Chondrocyte (in vitro differentiated cells): ENCODE results near the gene TOP3B. TPM values are rescaled to one million over a fixed set of nuclear protein-coding genes. Genes with fewer than 3 reads are reported as not detected.

Experiments
- DNase-seq: peaks from one replicate; pipeline ENCODE4 v3.0.0; 2021; ENCODE audit warnings: mixed read lengths, low spot score
- H3K27ac Mint-ChIP-seq: one replicate; pipeline ENCODE4 v1.8.0; 2021; ENCODE audit warnings: mild to moderate bottlenecking, moderate library complexity, mixed read lengths; ENCODE audit not compliant: unreplicated experiment
- H3K27me3 Mint-ChIP-seq: 2 replicates; pipeline ENCODE4 v1.8.0; 2021; ENCODE audit warnings: low read depth, mixed read lengths
- H3K36me3 Mint-ChIP-seq: 2 replicates; pipeline ENCODE4 v1.8.0; 2021; ENCODE audit warnings: low read depth, mixed read lengths
- H3K4me1 Mint-ChIP-seq: 2 replicates; pipeline ENCODE4 v1.8.0; 2021; ENCODE audit warnings: low read depth, mild to moderate bottlenecking, mixed read lengths
- H3K4me3 Mint-ChIP-seq: one replicate; pipeline ENCODE4 v1.8.0; 2021; ENCODE audit warnings: mild to moderate bottlenecking, moderate library complexity, mixed read lengths; ENCODE audit not compliant: unreplicated experiment
- H3K9me3 Mint-ChIP-seq: 2 replicates; pipeline ENCODE4 v1.8.0; 2021; ENCODE audit warnings: low read depth, mixed read lengths
- total RNA-seq: library from RNA; stranded (reverse); gene quantifications from 3 replicates; pipeline ENCODE4 v1.2.1, GENCODE V29; 2021
- TF ChIP-seq, protein P1 (sequence below): fragments of 200-600 bp; sonication (generic); IDR thresholded peaks from 2 replicates; pipeline ENCODE4 v1.5.0; 2021; ENCODE audit warnings: antibody characterized with exemption, mild to moderate bottlenecking, moderate library complexity

TOP3B gene
- total RNA-seq, 1 donor from 2014 or later: 25.8 TPM

DNA sequence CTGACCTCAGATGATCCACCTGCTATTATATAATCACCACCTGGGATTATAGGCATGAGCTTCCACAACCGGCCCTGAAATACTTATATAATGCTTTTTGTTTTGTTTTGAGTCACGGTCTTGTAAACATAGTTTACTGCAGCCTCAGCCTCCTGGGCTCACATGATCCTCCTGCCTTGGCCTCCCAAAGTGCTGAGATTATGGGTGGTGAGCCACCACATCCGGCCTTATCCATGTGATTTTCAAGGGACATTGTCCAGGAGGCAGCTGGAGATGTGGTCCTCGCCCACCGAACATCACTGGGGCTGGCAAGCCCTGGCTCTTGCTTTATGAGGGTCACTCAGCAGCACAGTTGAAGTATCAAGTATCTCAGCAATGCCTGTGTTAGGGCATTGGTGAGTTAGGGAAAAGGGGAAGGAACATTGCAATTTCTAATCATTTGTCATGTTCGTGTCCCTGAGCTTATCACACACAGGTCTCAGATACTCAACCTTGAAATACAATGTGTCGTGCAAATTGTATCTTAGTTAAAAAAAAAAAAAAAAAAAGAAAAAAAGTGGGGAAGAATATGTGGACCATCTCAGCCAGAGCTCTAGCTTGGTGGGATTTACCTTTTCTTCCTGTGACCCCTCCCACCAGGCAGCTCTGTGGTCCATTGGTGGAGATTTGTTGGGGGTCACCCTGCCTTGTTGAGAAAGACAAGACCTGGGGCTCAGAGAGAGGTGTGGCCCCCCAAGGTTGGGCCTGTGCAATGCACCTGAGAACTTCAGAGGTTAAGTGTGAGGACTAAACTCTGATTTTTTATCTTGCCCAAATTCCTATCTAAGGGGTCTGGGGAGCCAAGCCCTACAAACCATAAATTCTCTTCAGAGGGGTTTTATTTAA, 74.7 kb downstream of the TOP3B start:
- Mint-ChIP-seq H3K4me3 (no peak overlapping the region), H3K27ac (no peak overlapping the region), H3K9me3 (no peaks in the 10 kb centered on the region), H3K27me3 (no peaks in the 10 kb centered on the region), H3K4me1 (no peaks in the 10 kb centered on the region), H3K36me3 (no peaks in the 10 kb centered on the region)
- DNase-seq: no peak
- TF ChIP-seq, protein P1, sequence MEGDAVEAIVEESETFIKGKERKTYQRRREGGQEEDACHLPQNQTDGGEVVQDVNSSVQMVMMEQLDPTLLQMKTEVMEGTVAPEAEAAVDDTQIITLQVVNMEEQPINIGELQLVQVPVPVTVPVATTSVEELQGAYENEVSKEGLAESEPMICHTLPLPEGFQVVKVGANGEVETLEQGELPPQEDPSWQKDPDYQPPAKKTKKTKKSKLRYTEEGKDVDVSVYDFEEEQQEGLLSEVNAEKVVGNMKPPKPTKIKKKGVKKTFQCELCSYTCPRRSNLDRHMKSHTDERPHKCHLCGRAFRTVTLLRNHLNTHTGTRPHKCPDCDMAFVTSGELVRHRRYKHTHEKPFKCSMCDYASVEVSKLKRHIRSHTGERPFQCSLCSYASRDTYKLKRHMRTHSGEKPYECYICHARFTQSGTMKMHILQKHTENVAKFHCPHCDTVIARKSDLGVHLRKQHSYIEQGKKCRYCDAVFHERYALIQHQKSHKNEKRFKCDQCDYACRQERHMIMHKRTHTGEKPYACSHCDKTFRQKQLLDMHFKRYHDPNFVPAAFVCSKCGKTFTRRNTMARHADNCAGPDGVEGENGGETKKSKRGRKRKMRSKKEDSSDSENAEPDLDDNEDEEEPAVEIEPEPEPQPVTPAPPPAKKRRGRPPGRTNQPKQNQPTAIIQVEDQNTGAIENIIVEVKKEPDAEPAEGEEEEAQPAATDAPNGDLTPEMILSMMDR: no peak

Other genes with a start within 250 kb of the TOP3B start
- 2.6 to 6.0 TPM (median 5.4 TPM) in 3 replicates for gene YPEL1, start 247.0 kb downstream of the TOP3B start, total RNA-seq
- 139 to 157 TPM (median 156 TPM) in 3 replicates for gene MAPK1, start 115.1 kb downstream of the TOP3B start, total RNA-seq
- 26.2 to 32.3 TPM (median 28.1 TPM) in 3 replicates for gene PPM1F, start 29.9 kb downstream of the TOP3B start, total RNA-seq